ENCODE data around the gene EFNB2. TPM values are rescaled to one million over a fixed set of nuclear protein-coding genes. Genes with fewer than 3 reads are reported as not detected.

EFNB2 gene
- total and polyA plus RNA-seq, 9 of the 15 experiments (the other 6 are each of a cell fraction or from before 2014, with no cell fraction given) = 0.01 to 0.29 (median 0.18) TPM

- no peak overlapping the region for H3K9ac ChIP-seq (ENCODE audit: insufficient read depth in 1 of 2, low read depth in 2 of 2, low read length in 2 of 2)
- FAIRE-seq (no peak), ATAC-seq (no peak), DNase-seq (ENCODE audit: extremely low read depth in 1 of 4, low spot score in 3 of 4) (no peak)
- no peak overlapping the region for H3K4me3 ChIP-seq
- no peaks in the 10 kb centered on the region for H4K20me1 ChIP-seq (replicated peaks; ENCODE audit: control insufficient read depth, insufficient read depth, low read length)
- WGBS (ENCODE audit: insufficient coverage, low coverage, missing lambda C conversion rate) = 18% methylated on average over 4 of the region's 11 CpGs
- in situ Hi-C loops (cut with MboI) = no loop called here
- TF ChIP-seq CBX8 (IDR thresholded peaks at IDR 0.05; ENCODE audit: borderline replicate concordance, extremely low read depth, low read depth, low read length, poor library complexity, severe bottlenecking) (no peak), JUN (IDR thresholded peaks at IDR 0.05; ENCODE audit: borderline replicate concordance, low read depth, low read length) (no peak), JUN (CRISPR knock-in tag; IDR thresholded peaks at IDR 0.05; ENCODE audit: borderline replicate concordance) (no peak), AFF4 (CRISPR knock-in tag; IDR thresholded peaks at IDR 0.05) (no peak), PHF21A (IDR thresholded peaks at IDR 0.05; ENCODE audit: borderline replicate concordance, low read depth) (no peak), SMARCA5 (IDR thresholded peaks at IDR 0.05) (no peak), HMGXB4 (CRISPR knock-in tag; IDR thresholded peaks at IDR 0.05) (no peak), NUFIP1 (IDR thresholded peaks at IDR 0.05; ENCODE audit: partially characterized antibody) (no peak), E2F5 (CRISPR knock-in tag; IDR thresholded peaks at IDR 0.05) (no peak), TBP (optimal IDR thresholded peaks at IDR 0.05; ENCODE audit: low read depth, low read length) (no peak), HINFP (tag; conservative IDR thresholded peaks at IDR 0.05; ENCODE audit: low read depth) (no peak), ZNF311 (CRISPR knock-in tag; IDR thresholded peaks at IDR 0.05) (no peak), ZBTB26 (CRISPR knock-in tag; IDR thresholded peaks at IDR 0.05) (no peak), DMBX1 (CRISPR knock-in tag; IDR thresholded peaks at IDR 0.05; ENCODE audit: borderline replicate concordance) (no peak)
- H3K27me3 ChIP-seq (ENCODE audit: control insufficient read depth in 2 of 2, insufficient read depth in 2 of 2, low read length in 2 of 2) = peaks cover 0 to 10% of the 10 kb centered on the region in 2 experiments; a peak in 2 of 5 replicates
- BruUV-seq (replicated peaks) = no TSS peak
- no peak overlapping the region for H2AFZ ChIP-seq (ENCODE audit: low read depth, low read length)
- ChIA-PET CTCF (ENCODE audit: low intra/inter-chr PET ratio) (no interaction called here), POLR2A (no interaction called here)
- H3K4me1 ChIP-seq (replicated peaks in 1 of 2; ENCODE audit: control insufficient read depth in 2 of 2, insufficient read depth in 2 of 2, low read length in 2 of 2) = no peaks in the 10 kb centered on the region; a peak in 1 of 5 replicates
- no peaks in the 10 kb centered on the region for H3K36me3 ChIP-seq (ENCODE audit: control insufficient read depth, insufficient read depth, low read length)
- intact Hi-C loops (cut with micrococcal nuclease) = no loop called here
- H3K9me1 ChIP-seq (ENCODE audit: control insufficient read depth, insufficient read depth, low read length) = no peaks in the 10 kb centered on the region
- no peak overlapping the region for H3K4me2 ChIP-seq (ENCODE audit: insufficient read depth, low read length)
- no peak overlapping the region for H3K27ac ChIP-seq (ENCODE audit: extremely low read depth, low read depth, low read length)
- H3K79me2 ChIP-seq (ENCODE audit: control insufficient read depth, insufficient read depth, low read length) = no peaks in the 10 kb centered on the region
- no peaks in the 10 kb centered on the region for H3K9me3 ChIP-seq (replicated peaks; ENCODE audit: control insufficient read depth, insufficient read depth, low read depth, low read length)
These were observed 44.0 kb downstream of the EFNB2 start for GRCh38 chr13:106491463-106491862.

Measured in K562 (cell line).